Measurements from ENCODE around the gene NBEAL2.

The NBEAL2 gene

DNA sequence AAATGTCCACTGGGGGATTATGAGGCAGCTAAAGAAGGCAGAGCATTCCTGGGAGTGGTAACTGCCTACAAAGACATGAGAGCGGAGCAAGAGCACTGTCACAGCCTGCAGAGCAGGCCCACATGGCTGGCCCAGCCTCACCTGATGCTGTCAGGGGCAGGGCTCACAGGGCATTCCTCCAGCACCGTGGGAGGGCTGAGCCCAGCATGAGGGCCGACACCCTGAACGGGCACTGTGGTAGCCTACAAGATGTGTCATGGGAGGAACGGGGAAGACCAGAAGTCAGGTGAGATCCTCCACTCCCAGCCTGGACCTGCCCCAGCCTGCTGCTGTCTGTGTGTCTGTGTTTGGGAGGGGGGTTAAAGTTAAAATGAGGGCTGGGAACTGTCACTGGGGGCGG lies 33.0 kb upstream of the NBEAL2 start:
- TF ChIP-seq, protein P1, sequence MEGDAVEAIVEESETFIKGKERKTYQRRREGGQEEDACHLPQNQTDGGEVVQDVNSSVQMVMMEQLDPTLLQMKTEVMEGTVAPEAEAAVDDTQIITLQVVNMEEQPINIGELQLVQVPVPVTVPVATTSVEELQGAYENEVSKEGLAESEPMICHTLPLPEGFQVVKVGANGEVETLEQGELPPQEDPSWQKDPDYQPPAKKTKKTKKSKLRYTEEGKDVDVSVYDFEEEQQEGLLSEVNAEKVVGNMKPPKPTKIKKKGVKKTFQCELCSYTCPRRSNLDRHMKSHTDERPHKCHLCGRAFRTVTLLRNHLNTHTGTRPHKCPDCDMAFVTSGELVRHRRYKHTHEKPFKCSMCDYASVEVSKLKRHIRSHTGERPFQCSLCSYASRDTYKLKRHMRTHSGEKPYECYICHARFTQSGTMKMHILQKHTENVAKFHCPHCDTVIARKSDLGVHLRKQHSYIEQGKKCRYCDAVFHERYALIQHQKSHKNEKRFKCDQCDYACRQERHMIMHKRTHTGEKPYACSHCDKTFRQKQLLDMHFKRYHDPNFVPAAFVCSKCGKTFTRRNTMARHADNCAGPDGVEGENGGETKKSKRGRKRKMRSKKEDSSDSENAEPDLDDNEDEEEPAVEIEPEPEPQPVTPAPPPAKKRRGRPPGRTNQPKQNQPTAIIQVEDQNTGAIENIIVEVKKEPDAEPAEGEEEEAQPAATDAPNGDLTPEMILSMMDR (IDR thresholded peaks at IDR 0.05; ENCODE audit: borderline replicate concordance, insufficient read depth, low read depth, low read length), result no peak

DNA sequence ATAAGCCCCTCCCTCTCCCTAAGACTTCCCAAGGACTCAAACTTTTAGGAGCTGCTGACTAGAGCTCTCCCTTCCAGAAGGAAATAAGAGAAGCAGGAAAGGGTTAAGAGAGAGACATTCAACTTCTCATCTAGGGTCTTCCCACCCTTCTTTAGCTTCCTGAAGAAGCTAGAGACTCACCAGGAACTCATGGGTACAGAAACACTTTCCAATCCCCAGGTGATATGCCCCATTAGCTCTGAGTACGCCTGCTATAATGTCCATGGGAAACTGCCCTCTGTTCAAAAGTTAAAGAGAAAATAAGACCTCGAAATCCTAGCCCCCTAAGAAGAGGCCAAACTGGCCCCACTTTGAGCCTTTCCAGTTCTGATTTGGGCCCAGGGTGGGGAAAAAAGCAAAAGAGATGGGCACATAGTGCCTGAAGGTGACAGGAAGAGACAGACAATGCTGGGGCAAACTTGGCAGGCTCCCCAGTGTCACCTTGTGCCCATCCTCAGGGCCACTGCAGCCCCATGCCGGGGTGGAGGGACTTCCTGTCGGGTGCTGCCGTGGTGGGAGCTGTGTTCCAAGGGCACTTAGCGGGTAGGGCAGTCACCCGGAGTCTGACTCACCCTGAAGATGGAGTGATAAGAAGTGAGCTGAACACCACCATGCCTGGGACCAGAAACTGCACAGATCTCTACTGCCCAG lies 32.5 kb upstream of the NBEAL2 start:
- H3K4me3 ChIP-seq (ENCODE audit: low read depth, low read length), result no peak overlapping the region
- TF ChIP-seq, protein P1 (IDR thresholded peaks at IDR 0.05; ENCODE audit: borderline replicate concordance, insufficient read depth, low read depth, low read length), result no peak

More for the DNA sequence above, 33.0 kb upstream of the NBEAL2 start:
- H3K4me3 ChIP-seq (ENCODE audit: low read depth, low read length), result no peak overlapping the region

DNA sequence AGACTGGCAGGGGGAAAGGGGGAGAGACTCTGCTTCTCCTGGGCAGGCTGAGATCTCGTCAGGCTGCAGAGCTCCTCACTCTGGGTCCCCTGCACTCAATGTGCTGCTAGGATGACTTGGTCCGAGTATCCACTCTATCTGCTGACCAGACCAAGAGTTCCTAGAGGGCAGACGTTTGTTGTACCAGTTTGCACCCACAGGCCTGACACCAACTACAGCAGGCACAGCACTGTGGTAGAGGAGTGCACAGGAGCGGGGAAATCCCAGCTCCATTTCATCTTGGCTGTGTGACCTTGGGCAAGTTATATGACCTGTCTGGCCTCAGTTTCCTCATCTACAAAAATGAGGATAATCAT lies 31.9 kb upstream of the NBEAL2 start:
- no peak overlapping the region for H3K4me3 ChIP-seq (ENCODE audit: low read depth, low read length)

DNA sequence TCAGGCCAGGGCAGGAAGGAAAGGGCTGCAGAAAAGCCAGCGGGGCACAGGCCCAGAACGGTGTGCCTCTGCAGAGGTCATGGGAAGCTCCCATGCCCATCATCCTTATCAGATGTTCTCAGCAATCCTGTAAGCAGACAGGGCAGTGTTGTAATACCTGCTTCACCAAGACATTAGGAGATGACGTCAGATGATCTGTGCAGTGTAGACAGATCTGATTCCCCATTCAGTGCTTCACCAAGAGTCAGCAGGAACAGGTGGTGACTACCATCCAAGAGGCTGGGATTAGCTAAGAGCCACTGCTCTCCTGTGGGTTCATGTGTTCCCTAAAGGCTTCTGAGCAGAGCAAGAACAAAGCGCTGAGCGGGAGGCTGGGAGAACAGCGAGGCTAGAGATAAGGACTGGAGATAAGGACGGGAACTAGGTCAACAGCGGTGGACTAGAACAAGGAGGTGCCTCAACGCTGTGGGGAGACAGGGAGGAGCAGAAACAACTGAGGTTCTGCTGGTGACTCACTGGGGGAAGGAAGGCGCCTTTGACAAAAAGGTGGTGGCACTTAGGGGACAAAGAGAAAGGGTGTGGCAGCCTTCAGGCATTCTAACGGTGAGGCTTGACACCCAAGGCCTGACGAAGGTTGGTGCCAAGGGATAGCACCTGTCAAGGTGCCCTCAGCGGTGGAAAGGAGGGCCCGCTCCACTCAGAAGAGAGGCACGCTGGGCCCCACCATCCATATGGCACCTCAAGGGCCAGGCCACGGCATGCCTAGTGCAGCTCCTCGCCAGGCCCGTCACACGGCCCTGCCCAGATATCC lies 31.3 kb upstream of the NBEAL2 start:
- TF ChIP-seq, protein P1 (IDR thresholded peaks at IDR 0.05; ENCODE audit: borderline replicate concordance, insufficient read depth, low read depth, low read length), result no peak
- no peak overlapping the region for H3K4me3 ChIP-seq (ENCODE audit: low read depth, low read length)

More for the DNA sequence above, 31.9 kb upstream of the NBEAL2 start:
- TF ChIP-seq, protein P1 (IDR thresholded peaks at IDR 0.05; ENCODE audit: borderline replicate concordance, insufficient read depth, low read depth, low read length), result no peak

DNA sequence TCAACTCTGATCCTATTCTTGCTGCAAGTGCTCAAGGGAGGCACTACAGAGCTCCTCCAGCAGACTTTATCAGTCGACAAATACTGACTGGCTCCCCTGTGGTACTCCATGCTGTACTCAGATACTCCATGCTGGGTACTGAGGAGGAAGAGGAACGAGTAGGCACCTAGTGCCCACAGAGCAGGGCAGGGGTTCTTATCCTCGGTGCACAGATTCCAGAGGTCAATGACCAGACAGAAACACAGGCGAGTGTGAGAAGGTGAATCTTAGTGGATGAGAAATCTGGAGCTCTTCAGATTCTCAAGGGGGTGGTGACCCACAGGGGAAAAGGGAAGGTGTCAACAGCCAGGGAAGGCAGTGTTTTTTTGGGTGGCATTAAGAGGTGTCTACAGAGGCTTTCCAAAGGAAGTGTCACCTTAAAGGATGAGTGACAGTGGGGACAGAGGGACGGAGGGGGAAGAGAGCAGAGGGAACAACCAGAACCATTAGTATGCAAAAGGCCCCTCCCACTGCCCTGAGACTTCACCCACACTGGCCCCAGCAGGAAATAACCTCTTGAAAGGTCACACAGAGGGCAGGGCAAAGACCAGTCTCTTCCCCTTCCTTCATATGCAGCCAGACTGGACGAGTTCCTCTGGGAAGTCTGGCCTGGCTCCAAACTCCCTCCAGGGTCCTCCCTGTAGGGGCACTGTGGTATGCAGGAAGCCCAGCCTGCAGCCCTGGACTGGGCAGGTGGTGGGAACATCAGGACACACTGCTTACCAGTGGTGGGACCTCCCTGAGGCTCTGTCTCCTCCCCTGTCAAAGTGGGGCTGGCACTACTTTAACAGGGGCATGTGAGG lies 30.4 kb upstream of the NBEAL2 start:
- TF ChIP-seq, protein P1 (IDR thresholded peaks at IDR 0.05; ENCODE audit: borderline replicate concordance, insufficient read depth, low read depth, low read length), result no peak

DNA sequence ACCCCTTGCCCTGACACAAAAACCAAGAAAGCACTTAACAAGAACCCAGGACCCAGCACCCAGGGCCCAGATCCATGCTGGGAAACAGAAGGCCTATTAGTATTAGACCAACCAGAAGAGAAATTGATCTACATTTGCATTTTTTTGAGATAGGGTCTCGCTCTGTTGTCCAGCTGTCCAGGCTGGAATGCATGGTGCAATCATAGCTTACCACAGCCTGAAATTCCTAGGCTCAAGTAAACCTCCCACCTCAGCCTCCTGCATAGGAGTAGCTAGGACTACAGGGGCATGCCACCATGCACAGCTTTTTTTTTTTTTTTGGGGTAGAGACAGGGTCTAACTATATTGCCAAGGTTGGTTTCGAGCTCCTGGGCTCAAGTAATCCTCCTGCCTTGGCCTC lies 29.3 kb upstream of the NBEAL2 start:
- no peak overlapping the region for H3K4me3 ChIP-seq (ENCODE audit: low read depth, low read length)
- TF ChIP-seq, protein P1 (IDR thresholded peaks at IDR 0.05; ENCODE audit: borderline replicate concordance, insufficient read depth, low read depth, low read length), result no peak

More for the DNA sequence above, 30.4 kb upstream of the NBEAL2 start:
- H3K4me3 ChIP-seq (ENCODE audit: low read depth, low read length), result no peak overlapping the region

Measured in GM12875 (cell line).